HuH-7.5 (cell line): Measurements from ENCODE around the gene MCTP2.
A peak's percentile ranks its signal among the peaks of the same experiment; 100 is the strongest.

Experiments used
- DNase-seq: peaks from one replicate; pipeline ENCODE4 v3.0.0; 2011; ENCODE audit warnings: low spot score

MCTP2 gene

DNA sequence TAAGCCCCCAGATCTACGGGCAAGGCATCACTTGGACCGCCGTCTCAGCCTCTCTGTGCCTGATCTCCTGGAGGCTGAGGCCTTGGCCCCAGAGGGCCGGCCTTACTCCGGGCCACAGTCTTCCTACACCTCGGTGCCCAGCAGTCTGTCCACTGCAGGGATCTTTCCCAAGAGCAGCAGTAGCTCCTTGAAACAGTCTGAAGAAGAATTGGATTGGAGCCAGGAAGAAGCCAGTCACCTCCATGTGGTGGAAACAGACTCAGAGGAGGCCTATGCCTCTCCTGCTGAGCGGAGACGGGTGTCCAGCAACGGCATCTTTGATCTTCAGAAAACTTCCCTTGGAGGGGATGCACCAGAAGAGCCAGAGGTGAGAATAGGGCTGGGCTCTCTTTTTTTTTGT lies 67.0 kb downstream of the MCTP2 start:
- no peak for DNase-seq

DNA sequence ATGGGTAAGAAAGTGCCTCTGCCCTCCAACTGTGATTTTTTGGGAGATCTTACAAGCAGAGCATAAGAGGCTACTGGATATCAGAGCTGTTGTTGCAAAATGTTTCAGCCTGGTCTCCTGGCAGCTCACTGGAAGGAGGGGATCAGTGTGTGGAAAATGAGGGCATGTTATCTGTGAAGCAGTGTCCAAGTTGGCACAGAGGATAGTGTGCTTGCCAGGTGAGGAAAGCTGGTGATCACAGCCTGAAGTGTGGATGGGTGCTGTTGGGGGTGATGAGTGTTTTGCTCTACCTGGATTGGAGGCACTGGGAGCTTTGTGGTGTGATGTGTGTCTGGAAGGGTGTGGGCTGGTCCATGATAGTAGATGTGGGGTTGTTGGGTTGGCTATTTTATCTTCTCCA lies 69.3 kb downstream of the MCTP2 start:
- no peak for DNase-seq

DNA sequence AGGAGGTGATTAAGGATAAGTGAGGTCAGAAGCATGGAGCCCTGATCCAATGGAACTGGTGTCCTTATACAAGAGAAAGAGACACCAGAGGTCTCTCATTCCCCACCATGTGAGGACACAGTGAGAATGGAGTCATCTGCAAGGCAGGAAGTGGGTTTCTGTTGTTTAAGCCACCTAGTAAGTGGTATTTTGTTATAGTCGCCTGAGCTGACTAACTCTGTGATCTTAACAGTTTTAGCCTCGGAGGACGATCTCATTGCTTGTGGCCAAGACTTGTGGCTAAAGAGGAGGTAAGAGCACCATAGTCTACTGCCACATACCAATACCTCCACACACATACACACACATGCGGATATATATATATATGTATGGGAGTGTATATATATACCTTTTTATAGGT lies 73.8 kb downstream of the MCTP2 start:
- DNase-seq, result no peak

DNA sequence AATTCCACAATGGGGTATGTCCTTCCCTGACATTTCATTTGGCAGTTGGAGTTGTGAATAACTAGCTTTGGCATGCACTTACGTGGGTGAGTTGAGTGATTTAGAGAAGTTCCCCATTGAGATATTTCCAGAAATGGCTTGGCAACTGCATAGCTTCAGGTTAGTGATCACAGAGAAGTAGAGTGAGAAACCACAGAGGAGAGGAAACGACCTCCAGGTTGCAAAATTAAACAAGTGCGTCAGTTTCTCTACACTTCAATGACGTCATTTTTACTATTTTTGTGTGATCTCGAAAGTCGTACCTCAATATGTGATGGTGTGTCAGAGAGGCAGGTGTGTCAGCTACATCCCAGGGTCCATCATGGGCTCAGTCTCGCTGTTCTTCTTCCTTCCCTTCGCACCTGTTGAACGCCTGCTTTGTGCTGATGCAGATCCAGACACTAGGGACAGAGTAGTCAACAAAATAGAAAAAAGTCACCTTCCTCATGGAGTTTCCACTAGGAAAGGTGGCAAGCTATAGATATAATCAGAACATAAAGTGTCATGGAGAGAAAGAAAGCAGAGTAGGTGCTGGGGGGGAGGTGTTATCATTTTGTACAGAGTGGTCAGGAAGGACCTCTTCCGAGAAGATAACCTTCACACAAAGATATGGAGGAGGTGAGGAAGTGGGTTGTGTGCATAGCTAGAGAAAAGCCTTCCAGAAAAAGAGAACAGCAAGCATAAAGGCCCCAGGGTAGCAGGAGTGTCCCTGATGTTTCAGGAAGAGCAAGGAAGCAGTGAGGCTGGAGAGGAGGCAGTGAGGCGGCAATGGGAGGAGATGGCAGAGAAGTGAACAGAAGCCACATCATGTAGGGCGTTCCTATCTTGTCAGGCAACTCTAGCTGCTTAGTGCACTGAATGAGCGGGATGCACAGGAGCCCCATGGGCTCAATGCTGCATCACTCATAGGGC lies 75.6 kb downstream of the MCTP2 start:
- no peak for DNase-seq

DNA sequence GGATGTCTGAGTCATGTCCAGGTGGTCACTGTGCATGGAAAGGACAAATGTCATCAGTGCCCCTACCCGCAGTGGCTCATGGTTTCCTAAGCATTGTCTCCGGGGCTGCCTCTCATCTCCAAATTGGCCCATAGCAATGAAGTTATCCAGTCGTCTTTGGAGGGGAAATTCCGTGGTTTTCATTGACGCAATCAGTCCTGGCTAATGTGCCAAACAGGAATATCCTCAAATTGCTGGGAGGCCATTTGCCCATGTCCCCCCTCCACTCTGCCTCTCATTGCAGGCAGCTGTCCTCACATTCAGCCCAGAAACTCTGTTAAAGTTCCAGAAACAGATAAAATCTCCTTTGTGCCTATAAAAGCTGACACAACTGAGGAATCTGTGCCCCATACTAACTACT lies 81.6 kb downstream of the MCTP2 start:
- no peak for DNase-seq

DNA sequence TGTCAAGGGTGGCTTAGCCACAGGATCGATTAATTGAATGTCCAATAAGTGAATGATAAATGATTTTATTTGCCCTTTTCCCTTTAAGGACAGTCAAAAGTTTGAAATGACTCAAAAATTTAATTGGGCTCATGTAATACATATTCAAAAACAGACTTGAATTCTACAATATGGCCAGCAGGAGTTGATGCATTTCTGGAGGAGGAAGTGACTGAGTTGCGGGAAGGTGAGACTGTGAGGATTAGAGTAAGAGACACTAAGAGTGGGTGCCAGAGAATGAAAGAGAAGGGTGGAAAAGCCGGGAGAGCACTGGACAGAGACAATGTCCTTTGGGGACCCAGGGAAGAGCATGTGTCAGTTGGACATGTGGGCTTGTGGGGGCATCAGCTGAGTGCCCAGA lies 83.3 kb downstream of the MCTP2 start:
- DNase-seq, result no peak

DNA sequence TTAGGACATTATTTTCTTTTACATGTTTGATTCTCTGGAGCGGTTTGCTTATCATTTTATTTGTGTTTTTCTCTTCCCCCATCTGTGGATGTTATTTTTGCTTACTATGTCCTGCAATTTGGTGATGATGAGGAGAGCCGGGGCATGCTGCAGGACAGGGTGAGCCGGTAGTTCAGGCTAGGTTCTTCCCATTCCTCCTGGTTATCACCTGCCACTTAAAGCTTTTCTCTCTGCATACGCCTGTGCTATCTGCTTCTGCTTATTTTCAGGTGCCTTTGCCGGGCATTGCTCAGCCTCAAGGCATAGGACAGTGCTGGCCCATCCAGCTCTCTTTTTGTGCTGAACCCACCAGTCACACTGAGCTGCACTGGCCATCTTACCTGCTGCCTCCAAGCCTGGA lies 85.8 kb downstream of the MCTP2 start:
- DNase-seq, result no peak

DNA sequence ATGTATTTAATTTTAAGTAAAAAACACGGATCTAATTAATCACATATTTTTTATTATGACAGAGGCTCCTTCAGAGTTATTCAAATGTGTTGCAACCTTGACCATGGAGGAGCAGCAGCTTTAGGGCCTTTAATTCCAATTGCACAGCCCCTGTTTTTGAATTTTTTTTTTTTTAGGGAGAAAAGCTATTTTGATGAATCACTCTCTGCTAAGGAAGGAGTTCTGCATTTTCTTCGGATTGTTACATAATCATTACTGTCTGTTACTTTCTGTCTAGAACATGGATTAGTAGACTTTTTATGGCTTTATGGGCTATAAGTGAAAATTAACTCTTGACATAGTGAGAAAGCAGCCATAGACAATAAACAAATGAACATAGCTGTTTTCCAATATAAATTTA lies 90.8 kb downstream of the MCTP2 start:
- DNase-seq, result no peak

DNA sequence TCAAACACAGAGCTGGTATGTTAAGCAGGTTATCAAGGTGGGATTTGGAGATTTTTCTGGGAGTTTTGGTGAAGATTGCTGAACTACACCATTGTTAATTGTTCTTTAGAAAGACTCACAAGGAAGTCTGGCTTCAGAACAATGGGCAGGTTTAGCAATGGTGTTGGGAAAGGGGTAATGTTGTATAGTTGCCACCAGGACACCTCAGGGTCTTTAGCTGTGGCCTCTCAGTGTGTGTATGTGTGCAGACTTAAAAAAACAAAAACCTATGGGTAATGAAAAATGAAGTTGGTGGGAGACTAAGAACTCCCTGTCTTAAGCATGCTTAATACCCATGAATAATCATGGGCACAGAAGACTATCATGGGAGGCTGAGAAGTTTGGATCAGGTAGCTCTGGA lies 91.7 kb downstream of the MCTP2 start:
- no peak for DNase-seq

DNA sequence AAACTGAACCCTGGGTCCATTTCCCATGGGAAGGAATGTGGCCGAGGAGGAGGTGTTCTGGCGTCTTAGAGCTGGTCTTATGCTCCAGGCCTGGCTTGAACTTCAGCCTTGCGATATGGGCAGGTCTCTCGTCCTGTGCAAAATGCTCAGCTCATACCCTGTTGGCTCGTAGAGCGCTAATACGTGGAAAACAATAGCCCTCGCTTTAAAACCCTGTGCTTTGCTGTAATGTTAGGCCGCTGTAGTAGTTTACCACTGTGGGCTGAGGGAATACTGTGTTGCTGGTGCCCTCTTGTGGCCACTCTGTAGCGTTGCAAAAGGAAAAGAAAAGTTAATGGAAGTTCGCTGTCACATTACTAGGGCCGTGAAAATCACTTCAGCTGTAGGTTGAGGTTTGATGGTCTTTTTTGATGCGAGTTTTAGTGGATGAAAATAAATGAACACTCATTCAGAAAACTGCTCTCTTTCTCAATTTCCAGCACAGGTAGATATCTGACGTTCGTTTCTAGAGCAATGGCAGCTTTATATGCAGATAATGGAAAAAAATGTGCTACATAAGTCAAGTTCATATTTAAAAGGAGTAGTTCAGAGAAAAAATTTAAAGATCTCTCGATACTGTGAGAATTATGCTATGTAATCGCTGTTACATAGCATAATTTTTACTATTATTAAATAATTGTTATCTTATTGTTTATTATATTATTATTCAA lies 92.9 kb downstream of the MCTP2 start:
- DNase-seq, result peak; percentile 23

DNA sequence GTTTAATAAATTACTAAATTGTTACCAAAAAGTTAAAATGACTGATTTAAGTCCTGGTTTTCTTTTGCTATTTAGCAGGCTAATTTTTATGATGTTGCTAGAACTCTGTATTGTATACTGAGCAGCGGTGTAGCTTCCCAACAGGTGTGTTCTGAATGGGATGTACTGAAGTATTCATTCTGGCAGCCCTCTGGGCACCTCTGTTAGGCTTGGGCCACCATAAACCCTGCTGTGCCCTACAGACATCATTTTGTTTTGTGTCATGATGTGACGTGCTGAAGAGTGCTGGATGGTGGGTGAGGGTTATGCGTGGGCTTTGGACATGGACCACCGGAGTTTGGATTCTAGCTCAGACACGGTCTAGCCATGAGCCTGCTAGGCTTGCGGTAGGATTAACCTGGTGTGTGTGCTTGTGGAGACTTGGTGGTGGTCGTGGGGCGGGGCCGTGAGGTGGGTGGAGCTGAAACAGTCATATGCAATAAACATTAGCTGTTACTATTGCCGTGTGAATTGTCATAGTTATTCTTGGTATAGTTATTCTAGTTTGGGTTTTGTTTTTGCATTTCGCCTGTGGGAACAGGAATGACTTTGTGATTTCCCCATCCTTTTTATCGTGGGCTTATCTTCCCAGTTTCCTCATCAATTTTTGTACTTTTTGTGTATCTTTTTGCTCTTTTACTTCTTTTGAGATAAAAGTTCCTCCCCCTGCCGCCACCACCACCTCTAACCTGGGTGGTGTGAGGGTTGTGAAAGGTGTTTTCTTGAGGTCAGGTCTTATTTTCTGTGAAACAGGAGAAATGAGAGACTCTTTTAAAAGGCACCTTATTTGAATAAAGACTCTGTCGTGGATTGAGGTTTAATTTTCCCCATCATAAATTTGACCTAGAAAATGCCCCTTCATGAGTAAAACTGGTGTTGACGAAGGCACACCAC lies 93.7 kb downstream of the MCTP2 start:
- DNase-seq, result no peak

DNA sequence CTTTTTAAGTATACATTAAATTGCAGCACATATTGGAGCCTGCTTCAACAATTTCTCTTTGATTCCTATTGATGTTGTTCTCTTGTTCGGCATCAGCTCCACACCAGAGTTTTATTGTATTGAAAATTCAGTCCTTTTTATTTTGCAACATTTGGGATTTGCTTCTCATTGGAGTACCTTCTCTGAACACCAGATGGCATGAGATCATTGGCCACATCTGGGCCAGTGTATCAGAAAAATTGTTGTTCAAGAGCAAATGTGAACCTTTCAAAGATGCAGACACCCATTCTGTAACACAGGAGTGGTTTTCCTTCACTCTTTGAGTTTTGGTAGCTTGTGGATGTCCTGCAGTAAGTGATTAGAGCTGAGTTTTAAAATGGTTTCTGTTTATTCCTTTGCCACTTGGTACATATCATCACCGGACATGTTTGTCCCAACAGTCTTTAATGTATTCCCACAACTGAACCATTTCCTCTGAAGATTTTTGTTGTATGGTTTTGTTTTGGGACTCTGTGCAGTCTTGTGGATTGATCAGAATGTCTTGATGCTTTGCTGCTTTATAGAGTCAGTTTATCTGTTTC lies 96.1 kb downstream of the MCTP2 start:
- no peak for DNase-seq

DNA sequence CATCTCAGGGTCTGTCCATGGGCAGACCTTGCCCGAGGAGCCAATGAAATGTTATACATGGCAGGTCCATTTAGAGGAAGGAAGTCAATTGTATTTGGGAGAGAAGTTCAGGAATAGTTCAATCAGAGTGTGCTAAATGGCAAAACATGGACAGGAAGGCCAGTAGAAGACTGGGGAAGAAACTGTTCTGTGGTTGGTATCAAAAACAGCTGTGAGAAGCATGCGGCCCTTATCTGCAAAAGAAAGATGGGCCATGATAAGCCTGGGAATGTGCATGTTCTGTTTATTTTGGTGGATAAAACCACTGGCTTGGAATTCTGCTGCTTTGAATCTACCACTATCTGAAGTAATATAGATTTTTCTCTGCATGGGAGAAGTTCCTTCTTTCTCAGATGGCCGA lies 100.4 kb downstream of the MCTP2 start:
- no peak for DNase-seq

DNA sequence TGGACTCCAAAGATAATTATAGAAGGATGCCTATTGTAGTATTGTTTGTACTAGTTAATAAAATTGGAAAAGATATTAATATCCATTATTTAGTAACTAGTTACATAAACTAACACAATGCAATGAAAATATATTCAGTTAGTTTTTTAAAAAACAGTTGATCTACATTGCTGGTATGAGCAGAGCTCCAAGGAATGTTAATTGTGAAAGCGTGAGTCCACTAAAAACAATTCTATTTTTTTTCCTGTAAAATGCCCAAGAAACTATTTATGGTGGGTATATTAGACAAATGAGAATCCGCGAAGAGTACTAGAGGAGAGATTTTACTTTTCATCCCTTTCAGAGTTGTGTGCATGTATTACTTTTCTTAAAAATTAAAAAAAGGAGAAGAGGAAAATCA lies 104.3 kb downstream of the MCTP2 start:
- DNase-seq, result no peak

DNA sequence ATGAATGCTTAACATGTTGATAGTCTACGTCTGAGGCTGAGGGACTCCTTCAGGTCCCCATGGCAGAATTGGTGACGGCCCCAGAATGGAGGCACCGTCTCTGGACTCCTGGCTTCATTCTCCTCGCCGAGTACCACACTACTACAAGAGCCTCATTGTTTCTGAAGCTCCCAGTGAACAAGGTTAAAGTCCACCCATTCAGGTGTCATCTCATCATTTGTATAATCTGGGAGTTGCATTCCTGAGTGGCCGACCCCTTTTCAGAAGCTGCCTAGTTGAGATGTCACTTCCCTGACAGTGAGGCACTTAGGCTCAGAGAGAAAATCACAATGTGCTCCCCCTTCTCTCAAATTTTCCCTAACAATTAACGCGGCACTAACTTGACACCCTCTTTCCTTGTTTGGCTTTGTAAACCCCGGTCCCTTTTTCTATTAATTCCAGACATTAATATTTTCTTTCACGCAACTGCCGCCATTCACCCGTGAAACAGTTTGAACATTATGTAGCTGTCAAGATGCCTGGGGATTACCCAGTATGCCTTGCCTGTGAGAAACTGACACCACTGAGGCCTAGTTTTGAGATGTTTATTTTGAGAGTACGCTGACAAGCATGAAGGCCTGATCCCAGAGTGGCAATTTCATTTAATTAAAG lies 105.6 kb downstream of the MCTP2 start:
- DNase-seq, result no peak

DNA sequence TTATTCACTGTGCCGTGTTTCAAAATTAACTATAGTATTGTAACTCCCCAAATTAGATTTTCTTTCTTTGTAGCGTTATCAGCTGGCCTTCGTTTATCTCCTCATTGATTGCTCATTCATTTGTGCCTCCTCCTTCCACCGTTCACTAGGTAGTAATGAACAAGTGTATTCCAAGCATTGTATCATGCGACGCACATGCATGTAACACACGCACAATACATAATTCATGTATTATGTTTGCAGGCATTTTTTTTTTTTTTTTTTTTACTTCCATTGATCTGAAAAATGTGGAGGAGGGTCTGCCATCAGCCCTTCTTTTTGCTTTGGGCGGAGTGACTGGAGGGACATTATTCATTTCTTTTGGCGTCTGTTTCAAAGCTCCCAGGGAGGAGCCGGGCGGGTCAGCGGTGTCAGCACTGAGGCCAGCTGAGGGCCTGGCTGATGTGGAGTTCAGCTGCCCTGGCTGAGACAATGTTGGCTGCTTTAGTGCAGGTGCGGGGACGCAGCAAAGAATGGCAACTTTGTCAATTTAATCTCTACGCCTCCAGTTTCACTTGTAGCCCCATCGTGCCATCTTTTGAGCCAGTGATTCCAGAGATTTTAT lies 107.0 kb downstream of the MCTP2 start:
- DNase-seq, result no peak

DNA sequence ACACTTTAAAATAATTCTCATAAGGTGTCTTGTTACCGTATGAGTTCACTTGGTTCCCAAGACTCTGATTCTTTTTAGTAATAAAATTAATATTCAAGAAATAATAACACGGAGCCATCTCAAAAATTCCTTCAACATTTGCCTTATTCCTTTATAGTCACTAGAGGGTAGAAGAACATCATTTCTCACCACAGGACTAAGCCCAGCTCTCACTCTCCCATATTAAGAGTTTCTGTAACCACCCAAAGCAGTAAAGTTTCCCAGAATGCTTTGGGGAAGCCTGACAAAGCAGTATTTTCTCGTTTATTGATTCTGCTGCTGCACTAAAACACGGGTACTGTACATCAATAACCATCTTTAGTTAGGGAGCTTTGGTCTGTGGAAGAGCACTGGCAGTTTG lies 114.9 kb downstream of the MCTP2 start:
- no peak for DNase-seq

DNA sequence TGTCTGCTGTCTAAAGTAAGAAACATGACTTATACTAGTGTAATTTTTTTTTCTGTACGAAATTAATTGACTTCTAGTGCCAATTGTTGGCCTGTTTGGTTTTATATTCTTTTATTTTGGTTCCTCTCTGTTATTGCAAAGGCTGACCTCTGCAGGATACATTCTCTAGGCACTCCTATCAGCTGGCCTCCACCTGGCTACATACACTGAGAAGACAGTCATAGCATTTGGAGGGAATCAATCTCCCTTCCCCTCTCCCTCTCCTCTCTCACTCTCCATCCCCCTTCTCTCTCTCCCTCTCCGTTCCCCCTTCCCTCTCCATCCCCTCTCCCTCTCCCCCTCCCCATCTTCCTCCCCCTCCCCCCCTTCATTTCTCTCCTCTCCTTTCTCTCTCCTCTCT lies 116.7 kb downstream of the MCTP2 start:
- DNase-seq, result no peak

DNA sequence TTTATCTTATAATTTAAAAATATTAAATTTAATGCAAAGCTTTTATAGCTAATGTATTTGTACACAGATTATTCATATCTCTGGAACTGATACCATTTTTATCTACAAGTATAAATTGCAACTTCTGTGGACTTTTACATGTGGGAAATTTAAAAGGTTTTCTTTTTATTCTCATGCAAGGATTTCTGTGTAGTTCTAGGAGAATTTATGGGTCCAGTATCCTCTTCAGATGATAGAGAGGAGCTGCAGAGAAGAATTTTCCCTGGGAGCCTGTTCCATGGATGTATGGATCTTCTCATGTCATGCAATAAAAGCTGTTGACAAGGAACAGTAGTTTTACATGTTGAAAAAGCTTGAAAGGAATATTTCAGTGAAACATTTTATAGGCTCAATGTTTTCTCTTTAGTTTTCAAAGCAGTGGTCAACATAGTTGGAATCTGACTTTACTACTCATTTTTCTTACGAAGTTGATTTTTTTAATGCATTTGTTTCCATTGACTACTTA lies 119.7 kb downstream of the MCTP2 start:
- no peak for DNase-seq

DNA sequence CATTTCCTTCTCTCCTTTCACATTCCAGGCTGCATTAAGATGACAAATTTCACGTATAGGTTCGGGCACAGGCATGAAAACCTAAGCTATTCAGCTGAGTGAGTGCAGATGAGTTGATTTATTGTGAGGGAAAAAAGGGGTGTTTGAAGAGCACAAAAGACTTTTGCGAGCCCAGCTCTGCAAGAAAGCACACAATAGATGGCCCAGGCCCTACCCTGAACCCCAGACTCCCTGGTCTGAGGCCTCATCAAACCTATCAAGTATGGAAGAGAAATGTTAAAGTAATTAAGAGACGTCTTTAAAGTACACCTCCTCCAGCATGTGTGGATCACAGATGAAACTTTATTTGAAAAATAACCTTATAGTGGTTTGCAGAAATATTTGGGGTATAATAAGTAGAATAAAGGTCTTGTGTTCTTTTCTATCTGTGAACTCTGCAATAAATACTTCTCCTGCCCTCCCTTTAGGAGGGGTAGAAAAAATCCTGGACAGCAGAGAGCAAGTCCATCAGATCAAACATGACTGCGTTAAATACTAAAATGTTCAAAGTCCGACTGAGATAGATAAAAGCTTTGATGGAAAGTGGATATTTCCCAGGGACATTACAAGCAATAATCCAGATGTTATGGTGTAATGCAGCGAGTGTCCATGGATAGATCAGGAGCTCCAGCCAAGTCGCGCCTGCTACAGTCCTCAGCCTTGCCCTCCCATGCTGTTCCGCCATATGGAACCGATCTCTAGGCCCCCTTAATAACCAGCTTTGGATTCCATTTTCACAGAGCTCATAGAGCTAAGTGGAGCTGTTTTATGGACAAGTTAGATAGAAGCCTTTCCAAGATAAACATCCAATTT lies 121.5 kb downstream of the MCTP2 start:
- DNase-seq, result no peak
